Femur (tissue), 1 donor: ENCODE data around the gene PADI6.
"Not testable (repeated sequence)": the region's sequence is repeated elsewhere in the genome, so short reads cannot be mapped to it uniquely, and the experiment has no call there.

Experiments used
- DNase-seq: peaks from one replicate; pipeline ENCODE4 v3.0.0-alpha.2; 2017

The PADI6 gene

DNA sequence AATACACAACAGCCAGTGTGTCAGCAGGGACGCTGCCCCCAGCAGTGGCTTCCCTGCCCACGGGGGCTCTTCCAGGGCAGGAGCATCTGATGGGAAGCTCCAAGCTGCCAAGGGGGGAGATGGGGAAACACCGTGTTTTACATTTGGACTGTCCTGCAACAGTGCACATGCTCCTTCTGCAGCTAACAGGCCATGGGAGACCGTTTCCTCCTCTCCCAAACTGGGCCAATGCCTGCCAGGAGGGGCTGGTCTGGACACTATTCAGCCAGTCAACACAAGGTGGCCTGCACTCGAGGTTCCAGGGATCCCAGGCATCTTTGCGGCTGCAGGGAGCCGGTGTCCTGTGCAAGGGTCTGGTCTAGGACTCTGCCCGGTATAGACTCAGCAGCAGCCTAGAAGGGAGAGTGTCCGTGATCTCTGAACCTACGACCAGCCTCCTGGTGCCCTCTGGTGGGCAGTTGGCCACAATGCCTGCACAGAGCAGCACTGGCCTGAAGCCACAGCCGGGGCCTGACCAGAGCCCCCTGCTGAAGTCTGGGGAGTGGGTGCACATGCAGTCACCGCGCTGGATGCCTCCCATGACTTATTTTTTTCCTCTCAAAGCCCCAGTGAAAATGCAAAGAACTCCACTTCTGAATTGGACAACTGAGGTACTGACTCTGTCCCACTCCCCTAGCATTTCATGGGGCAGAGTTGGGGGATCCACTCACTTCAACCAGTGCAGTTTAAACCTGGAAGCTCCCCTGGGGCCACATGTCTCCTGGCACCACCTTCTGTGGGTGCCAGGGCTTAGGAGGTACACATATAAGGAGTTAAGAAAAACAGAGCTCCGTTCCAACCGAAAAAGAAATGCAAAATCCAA is 34.1 kb downstream of the PADI6 start:
- DNase-seq: peak; percentile 71

DNA sequence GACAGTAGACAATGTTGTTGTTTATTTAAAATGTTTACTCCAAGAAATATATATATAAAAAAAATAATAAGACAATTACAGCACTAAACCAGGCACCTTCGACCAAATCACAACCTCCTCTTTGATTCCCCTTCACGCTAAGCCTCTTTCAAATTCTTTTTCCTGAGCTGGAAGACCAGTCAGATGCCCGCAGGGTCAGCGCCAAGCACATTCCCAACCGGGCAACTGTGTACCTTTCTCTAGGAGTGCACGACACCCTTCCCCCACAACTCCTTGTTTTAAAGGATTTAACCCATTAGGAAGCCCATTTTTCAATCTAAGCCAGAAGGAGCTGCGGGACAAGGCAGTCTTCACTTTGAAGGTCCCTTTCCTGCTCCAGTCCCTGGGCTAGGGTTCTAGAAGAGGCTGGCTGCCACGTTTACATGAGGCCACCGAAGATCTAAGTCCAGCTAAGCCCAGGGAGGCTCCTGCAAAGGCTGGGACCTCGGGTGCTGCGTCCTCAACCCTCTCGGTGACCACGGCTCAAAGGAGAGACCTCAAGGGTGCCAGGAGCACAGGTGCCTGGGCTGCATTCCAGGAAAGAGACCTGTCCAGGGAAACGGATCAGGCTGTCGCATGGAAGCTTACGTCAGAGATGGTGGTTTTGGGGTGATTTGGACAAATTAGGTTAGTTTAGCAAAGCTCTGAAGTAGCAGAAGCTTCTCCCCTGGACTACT is 34.9 kb downstream of the PADI6 start:
- not testable (repeated sequence) for DNase-seq

DNA sequence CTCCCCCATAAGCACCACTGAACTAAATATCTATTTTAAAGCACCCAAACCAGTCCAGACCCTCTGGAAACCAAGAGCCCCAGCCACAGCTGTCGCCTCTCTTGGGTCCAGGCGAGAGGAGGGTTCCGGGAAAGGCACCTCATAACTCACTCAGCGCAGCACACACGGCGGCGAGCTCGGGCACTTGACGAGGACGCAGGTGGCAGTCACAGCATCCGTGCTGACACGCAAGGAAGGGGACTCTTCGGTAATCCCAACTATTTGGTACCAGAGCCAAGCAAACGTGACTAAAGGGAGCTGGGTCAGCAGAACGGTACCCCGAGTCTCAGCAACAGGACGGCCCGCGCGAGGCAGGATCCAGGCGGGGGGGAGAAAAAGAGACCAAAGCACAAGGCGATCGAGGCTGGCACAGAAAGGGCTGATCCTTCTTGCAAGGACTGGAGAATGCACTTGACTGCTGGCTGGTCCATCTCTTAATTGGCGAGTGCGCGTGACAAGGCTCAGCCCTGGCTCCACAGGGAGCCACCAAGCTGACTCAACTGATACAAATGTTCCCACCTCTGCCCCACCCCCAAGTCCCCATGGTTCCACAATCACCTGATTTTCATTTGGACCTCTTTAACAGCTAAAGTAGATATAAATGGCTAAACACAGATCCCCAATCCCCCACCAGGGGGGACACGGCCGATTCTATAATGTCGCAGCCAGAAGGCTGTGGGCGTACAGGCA is 36.0 kb downstream of the PADI6 start:
- not testable (repeated sequence) for DNase-seq

DNA sequence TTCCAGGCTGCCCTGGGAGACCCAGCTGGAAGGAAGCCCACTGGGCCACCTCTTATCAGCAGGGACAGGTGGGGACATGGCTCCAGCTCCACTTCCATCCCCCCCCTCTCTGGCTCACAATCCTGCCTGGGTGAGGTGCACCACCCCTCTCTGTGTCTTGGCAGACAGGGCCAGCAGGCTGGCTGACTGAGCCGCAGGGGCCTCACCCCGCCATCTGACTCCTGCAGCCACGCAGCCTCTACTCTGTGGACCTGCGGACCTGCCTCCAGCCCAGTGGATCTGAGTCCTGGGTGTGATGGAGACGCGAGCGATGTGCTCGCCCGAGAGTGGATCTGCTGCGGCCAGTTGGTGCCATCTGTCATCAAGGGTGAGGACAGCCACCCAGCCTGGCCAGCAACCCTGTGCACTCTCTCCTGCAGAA is 37.4 kb downstream of the PADI6 start:
- no peak for DNase-seq

DNA sequence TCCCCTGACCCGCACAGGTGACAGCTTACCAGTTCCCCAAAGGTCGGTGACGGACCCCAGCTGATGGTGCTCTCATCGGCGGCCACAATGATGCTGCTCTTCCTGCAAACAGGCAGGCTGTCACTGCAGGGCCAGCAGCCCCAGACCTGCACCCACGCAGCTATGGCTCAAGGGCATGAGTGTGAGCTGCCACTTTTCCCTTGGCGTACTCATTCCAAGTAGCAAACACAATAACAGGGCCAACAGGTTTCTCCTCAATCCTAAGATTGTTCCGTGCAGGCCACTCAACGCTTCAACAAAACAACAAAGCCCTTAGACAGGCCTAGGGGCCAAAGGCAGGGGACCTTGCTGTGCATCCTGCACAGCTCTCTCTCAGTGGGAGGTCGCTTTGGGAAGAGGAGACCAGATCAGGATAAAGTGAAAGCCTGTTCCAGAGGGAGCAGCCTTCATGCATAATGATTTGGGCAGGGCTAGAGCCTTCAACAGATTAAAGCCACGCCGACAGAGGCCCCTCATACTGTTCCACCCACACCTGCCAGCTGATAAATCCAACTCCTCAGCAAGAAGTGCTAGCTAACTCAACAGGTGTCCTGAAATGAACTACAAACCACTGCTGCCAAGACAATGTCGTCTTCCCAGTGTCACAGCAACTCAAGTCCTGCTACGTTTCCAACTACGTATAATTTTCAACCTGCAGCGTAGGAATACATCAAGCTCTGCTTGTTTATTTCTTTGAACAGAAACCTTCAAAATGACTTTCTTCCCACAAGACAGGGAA is 40.3 kb downstream of the PADI6 start:
- DNase-seq: no peak

DNA sequence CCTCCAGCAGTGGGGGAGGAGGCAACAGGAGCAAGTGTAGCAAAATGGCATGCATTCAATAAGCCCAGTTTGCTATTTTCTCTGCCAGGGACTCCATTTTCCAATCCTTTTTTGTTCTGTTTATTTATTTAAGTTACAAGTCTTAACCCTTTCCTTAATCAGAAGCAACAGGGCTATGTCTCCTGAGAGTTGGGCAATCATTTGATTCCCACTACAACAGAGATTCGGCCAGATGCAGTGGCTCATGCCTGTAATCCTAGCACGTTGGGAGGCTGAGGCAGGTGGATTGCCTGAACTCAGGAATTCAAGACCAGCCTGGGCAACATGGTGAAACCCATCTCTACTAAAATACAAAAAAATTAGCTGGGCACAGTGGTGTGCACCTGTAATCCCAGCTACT is 42.0 kb downstream of the PADI6 start:
- DNase-seq: no peak

DNA sequence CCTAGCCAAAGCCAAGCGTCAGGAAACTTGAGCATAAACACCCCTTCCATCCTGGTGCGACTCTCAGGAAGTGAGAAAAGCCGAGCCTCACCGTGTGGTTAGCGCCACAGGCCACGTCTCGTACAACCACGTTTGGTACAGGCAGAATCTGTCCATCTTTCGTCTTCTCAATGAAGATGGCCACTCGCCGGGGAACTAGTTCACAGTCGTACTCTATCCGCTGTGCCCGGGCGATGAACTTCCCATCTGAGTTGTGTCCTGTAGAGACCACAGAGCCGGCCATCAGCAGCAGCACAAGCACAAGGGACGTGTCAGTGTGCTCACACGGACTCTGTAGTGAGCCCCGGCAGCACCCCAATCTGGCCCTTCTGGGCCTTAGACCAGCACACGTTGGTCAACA is 44.4 kb downstream of the PADI6 start:
- no peak for DNase-seq

DNA sequence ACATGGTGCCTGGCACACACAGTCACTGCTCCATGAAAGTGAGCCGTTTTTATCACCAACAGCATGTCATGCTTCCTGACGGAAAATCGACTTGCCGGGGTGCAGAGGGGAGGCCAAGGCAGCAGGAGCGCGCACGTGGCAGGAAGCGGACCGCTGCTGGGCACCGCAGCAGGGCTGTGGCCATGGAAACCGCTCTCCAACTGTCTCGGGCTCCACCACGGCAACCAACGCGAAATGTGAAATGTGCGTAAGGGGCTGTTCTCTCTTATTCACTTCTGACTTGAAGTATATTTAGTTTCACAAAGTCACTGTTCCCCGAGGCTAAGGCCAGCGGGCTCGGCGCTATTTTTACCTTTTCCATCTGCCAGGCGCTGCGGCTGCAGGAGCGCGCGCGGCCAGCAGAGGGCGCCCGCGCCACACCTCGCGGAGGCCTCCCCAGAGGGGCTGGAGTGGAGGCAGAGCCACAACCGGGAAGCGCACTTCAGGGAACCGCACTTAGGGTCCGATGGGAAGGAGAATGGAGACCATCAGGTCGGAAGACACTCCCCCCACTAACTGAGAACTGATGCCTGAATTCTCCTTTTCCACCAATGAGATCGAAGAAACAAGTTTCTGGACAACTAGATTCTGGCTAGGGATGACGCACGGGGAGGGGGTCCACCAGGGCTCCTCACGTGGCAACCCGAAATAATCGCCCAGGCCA is 47.8 kb downstream of the PADI6 start:
- DNase-seq: peak; percentile 73

DNA sequence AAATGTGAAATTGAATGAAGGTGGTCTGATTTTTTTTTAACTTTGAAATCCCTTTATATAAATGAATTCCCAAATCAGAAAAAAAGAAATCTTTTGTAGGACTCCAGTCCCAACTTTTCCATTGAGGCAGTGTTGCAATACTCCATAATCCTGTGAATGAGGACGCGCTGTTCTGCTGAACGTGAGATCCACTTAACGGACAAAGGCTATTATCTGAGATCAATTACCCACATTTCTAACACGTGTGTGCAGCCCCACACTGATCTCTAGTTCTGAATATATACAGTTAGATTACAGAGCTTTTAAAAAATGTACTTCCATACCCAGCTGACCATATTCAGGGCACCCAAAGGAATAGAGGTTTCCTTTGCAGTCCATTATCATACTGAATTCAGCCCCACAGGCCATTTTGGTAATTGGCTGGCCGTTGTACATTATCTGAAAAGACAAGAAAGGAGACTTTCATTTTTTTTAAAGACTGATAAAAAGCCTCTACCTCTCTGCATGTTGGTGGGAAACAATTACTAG is 48.5 kb downstream of the PADI6 start:
- DNase-seq: no peak

DNA sequence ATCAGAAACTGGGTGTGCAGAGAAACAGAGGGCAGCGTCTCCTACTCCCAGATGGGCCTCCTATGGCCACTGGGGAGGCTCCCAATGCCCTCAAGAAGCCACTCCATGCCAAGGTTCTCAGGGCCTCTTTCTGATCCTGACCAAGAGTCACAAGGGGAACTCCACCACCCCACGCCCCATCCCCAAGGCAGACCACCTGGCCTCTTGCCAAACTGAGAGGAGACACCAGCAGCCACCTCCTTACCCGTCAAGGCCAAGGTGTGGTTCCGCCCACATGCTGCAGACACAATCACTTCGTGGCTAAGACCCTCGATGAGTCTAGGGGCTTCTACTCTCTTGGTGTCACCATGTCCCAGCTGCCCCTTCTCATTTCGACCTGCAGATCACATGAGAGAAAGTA is 50.5 kb downstream of the PADI6 start:
- no peak for DNase-seq

DNA sequence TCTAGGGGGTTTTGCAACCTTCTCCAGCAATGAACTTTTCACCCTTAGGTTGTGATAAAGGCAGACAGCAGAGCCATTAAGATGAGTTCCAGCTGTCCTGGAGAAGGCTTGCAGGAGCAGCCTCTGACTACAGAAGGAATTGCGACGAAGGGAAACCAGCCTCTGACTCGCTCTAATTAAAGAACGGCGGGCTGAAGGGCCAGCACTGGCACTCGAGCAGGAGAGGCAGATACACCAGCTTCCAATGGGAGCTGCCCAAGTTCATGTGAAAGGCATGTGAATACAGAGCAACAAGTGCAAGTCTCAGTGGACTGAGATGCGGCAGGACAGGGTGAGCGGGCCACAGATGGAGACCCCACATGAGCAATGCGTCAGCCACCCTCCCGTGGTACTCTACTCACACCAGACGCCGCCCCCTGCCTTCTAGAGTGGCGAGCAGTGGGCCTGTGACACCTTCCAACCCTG is 51.8 kb downstream of the PADI6 start:
- no peak for DNase-seq

DNA sequence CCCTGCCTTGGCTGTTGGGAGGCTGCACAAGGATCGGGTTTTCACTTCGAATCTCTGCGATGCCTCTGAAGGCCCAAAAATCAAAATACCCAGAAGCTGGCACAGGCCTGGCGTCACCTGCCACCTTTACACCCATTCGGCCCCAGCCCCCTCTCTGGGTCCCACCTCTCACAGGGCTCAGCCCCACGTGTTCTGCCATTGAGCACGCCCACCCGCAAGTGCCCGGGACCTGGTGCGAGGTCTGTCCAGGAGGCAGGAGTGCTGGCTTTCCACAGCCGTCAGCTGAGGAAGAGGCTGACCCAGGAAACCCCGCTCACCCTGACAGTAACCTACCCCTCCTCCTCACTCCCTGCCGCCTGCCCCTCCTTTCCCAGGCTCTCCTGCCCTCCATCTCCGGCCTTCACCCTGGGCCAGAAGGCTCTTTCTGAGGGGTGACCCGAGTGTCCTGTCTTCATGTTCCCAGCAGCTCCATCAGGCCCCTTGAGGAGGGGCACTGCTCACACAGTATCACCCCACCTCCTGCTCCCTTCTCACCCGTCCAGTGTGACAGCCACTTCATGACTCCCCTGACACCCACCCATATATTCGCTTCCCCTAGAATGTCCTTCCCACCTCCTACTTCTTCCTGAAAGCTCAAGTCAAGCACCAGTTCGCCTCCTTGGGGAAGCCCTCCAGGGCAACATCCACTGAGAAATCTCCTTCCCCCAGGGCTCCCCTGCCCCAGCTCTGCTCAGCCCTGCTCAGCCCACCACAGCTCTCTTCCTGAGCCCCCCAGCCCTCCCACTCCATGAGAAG is 54.0 kb downstream of the PADI6 start:
- no peak for DNase-seq

DNA sequence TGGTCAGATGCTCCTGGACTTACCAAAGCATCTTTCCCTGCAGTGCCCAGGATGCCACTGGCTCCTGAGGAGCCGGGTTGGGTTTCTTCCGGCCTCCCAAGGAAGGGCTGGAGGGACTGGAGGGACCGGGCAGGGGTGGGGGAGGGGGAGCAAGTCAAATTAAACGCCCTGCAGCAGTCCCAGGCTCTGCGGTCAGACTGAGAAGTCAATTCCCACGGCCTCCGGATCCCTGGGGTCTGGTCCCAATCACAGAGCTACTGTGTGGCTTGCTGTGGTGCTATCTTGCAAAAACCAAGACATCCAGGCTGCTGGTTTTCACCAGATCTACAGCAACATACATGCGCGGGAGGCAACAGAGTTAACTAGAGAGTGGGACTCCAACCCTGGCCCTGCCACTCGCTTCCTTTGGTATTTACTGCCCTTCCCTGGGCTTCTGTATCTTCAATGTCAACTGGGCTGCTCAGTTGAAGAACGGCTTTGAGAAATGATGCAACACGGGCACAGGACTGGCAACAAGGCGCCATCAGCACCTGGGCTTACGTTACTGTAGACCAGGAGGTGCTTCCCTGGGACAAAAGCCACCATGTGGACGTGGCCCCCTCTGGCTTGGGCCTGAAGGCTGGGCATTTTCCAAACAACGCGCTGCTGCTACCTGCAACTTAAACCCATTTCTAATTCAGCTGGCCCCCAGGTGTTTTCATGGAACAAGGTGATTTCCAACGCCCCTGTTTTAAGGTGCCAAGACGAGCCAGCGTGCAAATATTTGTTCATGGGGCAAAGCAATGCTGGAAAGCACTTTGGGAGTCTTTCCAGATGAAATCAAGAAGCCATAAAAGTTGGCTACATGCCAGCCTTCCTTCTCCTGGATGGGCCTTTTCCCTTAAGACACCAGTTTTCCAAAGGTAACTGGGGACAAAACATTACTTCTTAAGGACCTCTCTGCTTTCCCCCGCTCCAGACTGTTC is 56.0 kb downstream of the PADI6 start:
- DNase-seq: no peak

DNA sequence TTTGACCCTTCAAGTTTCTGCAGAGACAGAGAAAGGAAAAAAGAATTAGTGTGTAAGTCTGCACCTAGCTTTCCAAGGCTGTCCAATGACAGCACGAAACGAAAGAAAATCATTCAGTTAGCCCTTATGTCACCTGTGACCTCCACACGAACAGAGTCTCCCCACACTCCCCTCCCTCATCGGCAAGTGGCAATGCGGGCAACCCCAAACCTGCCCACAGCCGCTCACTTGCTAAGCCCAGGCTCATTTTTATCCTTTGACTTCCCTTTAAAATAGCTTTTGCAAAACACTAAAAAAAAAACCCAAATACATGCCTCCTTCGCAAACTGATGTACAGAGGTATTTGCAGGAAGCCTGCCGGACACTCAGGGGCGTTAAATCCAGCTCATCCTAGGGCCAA is 57.2 kb downstream of the PADI6 start:
- no peak for DNase-seq

DNA sequence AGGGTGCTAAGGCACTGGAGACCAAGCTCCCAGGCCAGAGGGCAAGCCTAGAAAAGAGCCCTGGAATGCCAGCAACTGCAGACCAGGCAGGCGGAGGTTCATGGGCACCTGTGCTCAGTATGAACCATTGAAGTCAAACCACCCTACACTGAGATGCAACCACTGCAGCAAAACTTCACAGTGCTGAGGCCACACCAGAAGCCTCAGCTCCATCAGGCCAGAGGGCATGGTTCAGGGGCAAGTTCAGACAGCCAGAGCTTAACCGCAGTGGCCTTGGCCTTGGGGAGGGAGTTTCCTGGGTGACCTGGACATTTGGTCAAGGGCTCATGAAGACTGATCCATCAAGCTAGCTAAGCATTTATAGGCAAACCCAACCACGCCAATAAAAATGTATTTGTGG is 60.4 kb downstream of the PADI6 start:
- no peak for DNase-seq

DNA sequence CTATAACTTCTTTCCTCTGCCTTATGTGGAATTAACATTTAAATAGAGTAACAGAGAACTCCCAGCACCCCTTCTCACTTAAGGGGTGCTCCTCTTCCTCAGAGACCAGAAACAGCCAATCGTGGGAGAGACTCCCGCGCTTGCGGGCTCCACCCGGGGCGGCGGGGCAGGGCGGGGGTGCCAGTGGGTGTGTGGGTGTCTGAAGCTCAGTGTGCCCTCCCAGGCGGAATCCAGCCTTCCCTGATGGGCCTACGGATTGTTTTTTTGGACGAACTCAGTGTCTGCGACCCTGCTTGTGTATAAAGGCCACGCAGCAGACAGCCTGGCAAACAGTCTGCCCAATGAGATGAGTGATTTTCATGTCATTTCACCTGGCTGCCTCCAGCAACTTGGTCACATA is 61.3 kb downstream of the PADI6 start:
- no peak for DNase-seq

DNA sequence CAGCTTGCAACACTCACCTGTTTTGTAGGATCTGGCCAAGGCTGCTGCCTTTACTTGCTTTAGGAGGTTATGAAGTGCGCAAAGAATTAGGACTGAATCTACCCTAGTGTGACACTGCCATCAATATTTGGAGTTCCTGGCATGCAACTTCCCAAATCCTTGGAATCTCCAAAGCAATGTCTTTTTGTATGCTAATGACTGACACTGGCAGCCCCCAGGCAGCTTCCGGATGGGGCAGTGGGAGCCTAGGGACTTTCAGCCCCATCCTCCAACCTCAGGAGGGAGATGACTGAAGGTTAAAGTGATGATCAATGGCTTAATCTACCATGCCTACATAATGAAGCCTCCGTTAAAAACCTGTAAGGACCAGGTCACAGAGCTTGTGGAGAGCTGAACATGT is 62.0 kb downstream of the PADI6 start:
- no peak for DNase-seq

DNA sequence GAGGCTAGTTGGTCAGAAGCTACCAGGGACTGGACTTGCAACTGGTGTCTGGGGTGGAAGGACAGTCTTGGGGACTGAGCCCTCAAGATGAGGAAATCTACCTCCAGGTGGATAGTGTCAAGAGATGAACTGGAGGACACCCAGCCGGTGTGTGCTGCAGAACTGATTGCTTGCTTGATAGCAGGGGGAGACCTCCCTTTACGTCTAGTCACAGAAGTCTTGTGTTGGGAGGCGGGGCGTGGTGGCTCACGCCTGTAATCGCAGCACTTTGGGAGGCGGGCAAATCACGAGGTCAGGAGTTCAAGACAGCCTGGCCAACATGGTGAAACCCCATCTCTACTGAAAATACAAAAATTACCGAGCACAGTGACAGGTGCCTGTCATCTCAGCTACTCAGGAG is 62.6 kb downstream of the PADI6 start:
- no peak for DNase-seq

DNA sequence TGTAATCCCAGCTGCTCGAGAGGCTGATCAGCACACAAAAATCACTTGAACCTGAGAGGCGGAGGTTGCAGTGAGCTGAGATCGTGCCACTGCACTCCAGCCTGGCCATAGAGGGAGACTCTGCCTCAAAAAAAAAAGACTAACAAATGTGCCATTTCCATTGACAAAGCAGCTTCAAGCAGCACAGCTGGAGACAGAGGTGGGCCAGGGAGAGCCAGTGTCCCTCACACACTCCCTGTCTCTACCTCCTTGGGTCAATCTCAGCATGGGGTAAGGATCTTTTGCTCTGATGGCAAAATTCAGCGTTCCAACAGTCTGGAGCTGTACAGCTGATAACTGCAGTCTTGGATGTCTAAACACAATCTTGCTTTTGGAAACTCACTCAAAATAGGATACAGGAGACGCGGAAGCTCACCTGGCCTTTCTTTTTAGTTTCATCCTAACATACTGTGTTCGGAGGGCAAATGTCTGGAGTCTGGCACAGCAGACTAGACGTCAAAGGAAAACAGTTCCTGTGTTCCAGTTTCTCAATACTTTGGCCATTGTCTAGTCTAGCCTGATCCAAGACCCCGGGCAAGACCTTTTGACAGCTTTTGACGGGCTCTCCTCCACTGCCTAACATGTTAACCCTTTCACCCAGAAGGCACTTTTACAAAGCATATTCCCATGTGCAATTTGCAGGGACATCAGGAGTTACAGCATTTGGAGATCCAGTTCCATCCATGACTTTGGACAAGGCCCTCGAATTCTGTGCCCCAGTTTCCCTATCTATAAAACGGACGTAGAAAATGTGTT is 64.6 kb downstream of the PADI6 start:
- no peak for DNase-seq
